H4 (cell line): ENCODE data around the gene SCLT1. TPM values are rescaled to one million over a fixed set of nuclear protein-coding genes. Genes with fewer than 3 reads are reported as not detected.

Source experiments
- DNase-seq: peaks from one replicate; pipeline ENCODE4 v3.0.0-alpha.2; 2015; ENCODE audit warnings: low spot score
- total RNA-seq: library from RNA; depleted of rRNA; stranded (reverse); fragments of >200 nt; shearing (Covaris generic); gene quantifications from 2 replicates; pipeline ENCODE4 v1.2.3, GENCODE V29; 2014

SCLT1 gene
- total RNA-seq, 1 experiment from 2014 or later: 20.8 TPM

DNA sequence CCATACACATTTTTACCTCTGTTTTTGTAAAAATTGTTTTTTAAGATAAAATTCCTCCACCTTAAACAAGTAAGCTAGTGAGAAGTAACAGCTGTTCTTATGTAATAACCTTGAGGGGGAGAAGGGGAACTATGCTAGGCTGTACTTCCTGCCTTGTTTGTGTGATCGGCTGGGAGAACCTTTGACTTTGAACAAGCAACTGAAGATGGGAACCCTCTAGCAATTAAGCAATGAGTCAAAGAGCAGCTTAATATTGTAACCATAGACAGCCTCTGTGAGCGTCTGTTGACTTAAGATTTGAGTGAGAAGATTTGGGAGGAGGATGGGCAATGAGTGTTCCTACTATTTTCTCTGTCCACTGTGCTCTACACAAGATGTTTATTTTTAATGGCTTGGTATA is 135.1 kb downstream of the SCLT1 start:
- no peak for DNase-seq

DNA sequence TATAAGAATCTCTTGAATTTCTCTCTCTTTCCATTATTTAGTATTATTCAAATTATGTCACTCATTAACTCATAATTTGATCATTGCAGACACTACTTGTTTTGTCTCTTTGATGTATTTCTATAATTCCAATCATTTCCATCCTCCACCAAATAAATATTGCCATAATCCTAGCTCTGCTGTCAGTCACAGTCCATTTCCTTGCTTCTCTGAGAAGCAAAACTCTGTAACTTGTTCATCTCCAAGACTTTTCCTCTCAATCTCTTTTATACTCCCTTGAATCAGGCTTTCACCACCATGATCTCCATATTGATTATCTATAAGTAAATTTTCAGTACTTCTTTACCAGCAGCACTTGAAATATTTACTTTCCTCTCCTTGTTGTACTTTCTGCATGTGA is 135.9 kb downstream of the SCLT1 start:
- DNase-seq: no peak

DNA sequence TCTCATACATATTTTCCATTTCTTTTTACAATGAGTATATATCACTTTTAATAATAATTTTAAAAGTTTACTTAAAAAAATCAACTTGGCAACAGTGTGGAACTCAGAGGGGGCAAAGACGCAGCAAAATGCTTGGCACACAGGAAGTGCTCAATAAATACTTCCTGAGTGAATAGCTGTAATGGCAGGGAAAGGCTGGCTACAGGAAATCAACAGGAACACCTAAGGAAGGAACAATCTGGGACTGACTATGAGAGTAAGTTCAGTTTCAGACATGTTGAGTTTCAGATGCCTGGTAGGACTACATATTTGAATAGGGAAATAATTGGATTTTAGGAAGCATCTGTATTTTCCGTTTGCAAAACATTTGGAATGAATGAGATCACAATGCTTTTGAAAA is 137.6 kb downstream of the SCLT1 start:
- DNase-seq: no peak

DNA sequence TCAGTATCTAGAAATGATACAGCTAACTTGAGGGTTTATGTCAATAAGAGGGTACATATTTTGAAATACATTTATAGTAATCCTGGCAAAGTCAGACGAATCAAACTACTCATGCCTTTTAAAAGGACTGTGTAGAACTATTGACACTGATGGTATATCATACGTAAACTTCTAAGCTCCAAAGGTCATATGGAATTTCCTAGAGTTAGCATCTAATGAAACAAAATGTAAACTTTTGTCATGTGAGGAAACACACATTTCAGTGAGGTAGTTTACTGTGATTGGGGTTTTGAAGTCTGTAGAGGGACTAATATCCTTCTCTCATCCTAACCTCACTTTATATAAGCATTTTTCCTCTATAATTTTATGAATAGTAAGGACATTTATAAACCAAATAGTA is 138.4 kb downstream of the SCLT1 start:
- DNase-seq: no peak

DNA sequence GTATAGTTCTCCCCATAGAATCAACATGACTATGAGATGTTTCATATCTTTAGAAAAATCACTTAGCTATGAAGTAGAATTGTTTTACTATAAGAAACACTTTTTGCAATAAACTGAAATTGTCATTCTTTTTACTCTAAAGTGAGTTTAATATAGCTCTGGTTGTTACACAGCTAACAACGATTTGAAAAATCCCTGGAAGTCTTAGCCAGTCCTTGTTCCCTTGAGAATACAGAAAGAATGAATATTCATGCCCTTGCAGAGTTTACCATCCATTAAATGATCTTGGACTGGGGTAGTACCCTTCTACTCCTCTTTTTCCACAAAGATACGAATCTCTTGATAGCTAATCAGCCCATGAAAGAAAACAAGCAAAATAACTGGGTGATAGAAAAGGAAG is 142.0 kb downstream of the SCLT1 start:
- DNase-seq: no peak

DNA sequence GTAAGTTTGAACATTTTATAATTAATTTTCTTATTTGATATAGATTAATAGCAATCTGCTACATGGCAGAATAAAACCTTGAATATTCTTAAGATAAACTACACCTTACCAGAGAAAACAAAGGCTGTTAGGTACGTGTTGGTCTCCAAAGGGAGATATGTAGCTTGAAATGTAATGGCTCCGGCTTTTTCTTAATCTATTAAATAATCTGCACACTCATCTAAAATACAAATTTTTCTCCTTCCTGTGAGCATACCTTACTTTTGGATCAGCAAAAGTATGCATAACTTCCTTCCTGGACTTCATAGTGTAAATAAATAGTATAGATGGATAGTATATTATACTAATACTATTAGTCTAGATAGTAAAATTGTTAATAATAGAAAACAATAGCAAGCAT is 142.5 kb downstream of the SCLT1 start:
- DNase-seq: no peak

DNA sequence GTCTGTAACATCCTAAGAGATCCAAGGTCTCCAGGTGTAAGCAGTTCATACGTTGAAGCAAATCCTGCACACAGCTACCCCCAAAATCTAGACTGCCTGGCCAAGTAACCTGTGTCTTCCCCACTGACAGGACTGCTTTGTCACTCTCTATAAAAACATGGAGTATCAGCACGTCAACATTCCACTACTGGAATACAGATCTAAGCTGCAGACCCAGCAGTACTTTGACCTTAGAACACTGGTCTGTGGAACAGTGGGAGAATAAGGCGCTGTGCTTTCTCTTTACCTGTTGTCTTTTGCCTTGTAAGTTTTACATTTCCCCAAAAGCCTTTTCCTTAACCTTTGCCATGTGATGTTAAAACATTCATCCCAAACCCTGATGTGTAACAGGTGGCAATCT is 146.4 kb downstream of the SCLT1 start:
- no peak for DNase-seq

DNA sequence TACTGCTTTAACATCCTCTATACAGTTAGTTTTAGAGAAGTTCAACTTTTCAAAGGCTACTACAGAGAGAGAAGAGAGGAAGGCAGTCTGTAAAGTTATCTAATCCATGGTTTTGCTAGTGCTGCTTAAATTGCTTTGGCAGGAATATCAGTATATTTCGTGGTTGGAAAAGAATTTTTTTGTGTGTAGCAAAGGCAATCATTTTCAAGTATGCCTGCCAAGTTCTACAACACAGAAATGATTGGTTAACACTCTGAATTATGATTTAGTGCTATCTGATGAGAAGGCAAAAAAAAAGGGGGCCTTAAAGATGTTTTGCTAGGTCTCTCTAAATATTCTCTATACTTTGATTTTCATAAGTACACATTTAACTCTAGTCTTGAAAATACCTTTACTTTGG is 150.7 kb downstream of the SCLT1 start:
- DNase-seq: no peak

DNA sequence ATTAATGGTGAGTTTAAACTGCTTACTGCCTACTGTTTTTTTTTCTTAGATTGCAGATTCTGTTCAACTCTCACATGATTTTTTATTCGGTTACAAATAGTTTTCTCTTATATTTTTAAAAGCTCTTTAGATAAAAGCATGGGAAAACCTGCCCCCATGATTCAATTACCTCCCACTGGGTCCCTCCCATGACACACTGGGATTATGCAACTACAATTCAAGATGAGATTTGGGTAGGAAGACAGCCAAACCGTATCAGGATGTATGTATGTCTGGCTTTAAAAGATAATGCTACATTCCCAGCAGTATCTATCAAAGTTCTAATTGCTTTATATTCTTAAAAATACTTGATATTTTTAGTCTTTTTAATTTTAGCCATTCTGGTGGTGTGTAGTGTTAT is 152.4 kb downstream of the SCLT1 start:
- no peak for DNase-seq

DNA sequence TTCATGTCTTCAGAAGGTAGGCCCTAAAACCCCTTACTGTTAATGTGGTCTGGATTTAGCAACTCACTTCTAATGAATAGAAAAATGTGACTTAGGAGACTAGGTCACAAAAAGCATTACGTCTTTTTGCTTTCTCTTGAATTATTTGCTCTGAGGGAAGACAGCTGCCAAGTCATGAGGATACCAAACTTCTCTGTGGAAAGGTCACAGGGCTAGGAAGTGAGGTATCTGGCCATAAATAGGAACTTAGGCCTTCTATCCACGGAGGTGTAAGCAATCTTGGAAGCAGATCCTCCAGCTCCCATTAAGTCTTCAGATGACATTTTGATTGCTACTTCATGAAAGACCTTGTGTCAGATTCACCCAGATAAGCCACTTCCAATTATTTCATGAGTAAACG is 163.3 kb downstream of the SCLT1 start:
- DNase-seq: no peak

DNA sequence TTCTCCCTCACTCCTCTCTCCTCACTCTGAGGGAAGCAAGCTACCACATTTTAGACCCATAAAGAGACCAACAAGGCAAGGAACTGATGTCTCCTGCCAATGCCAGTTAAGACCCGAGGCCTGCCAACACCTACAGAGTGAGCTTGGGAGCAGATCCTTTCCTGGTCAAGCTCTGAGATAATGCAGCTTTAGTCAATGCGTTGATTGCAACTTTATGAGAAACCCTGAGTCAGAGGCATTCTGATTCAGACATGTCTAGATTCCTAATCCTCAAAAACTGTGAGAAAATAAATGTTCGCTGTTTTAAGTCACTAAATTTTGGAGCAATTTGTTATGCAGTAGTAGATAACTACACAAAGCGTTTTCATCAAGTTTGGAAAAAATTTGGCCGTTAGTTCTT is 168.4 kb downstream of the SCLT1 start:
- no peak for DNase-seq

DNA sequence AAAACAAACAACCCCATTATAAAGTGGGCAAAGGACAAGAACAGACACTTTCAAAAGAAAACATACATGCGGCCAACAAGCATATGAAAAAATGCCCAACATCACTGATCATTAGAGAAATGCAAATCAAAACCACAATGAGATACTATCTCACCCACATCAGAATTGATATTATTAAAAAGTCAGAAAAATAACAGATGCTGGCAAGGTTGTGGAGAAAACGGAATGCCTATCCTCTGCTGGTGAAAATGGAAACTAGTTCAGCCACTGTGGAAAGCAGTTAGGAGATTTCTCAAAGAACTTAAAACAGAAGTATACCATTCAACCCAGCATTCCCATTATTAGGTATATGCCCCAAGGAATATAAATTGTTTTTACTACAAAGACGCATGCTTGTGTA is 171.4 kb downstream of the SCLT1 start:
- DNase-seq: no peak

DNA sequence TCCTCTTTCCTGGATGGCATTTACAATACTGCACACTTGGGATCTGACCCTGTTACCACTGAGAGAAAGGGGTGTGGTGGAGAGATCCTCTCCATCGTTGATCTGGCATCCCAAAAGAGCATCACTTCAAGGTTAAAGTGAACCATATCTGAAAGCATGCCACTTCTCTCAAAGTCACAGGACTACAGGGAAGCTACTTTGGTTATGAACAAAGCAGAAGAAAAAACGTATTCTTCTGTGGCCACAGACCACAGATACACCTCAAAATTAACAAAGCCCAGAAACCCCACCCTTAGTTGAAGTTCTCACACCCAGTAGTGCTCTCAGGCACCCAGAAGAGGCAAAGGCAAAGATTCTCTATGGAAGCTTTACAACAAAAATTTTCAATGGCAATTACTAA is 175.6 kb downstream of the SCLT1 start:
- no peak for DNase-seq

DNA sequence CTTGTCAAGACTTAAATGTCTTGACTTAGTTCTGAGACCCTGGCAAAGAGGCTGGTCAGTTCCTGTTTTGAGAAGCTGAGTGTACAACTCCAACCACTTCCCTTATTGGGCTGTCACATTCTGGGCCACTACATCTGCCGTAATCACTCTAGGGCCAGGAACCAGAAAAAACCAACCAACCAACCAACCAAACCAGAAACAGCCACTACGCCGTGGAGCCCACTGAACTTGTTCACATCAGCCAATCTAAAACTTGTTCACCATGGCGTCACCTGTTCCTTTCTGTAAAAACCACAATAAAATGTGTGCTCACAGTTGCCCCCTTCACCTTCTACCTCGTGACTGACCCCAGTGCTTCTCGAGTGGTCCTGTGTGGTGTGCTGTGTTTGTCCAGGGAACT is 176.5 kb downstream of the SCLT1 start:
- no peak for DNase-seq

DNA sequence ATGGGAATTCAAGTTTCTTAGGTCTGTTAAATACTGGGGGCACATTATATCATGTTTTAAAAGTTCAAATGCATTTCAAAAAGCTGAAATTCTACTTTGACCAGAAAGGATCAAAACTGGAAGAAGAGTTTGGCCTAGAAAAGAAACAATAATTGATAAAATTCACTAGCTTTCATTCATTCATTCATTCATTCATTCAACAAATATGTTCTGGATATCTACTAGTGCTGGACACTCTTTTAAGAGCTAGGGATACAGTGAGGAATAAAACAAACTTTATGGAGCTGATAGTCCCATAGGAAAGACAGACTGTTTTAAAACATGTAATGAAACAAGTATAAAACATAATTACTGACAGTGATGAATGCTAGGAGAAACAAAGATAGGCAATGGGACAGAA is 177.8 kb downstream of the SCLT1 start:
- DNase-seq: no peak

DNA sequence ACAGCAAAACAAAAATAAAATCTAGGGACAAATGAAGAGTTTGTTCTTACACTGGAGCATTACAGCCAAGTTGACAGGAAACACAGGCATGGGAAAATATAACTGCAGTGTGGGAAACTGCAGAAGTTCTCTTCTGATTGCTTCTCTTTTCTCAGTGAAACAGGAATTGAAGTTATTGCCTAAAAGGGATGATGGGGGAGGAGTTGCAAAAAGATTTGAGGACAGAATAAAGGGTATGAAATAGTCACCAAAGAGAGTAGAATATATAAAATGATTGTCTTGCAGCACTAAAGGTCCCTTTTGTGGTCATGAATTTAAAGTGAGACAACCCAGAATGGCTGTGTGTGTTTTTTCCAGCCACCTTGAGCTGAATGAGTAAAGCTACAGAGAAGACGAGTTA is 180.1 kb downstream of the SCLT1 start:
- no peak for DNase-seq

DNA sequence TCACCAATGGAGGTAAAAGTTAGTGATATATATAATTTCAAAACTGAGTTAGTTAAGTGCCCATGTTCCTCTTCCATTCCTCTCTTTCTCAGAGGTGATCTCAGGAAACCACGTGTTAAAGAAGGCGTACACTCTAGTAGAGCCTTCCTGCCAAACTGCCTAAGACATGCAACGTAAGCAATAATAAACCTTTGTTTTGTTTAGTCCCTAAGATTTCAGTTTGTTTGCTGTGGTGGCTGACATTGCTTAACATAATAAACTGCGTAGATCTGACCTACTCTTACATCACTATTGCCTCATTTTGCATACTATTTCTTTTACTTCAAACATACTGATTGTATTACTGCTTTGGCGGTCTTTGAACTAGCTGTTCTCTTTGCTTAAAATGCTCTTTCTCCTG is 184.6 kb downstream of the SCLT1 start:
- DNase-seq: peak; percentile 19

DNA sequence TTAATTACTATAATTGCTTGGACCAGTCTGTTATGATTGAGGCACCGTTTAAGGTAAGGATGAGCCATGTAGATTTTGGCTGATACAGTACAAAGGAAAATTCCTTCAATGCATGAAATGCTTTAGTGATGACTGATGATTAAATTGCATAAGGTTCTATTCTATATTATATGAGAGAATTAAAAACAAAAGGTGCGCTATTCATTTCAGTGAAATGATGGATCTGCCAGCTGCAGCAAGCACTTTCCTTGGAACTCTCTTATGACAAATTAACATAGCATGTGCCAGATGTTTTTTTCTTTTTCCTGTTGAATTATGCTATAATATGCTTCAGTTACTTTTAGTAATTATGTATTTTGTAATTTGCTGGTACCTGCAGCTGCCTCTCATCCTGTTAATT is 185.4 kb downstream of the SCLT1 start:
- no peak for DNase-seq

DNA sequence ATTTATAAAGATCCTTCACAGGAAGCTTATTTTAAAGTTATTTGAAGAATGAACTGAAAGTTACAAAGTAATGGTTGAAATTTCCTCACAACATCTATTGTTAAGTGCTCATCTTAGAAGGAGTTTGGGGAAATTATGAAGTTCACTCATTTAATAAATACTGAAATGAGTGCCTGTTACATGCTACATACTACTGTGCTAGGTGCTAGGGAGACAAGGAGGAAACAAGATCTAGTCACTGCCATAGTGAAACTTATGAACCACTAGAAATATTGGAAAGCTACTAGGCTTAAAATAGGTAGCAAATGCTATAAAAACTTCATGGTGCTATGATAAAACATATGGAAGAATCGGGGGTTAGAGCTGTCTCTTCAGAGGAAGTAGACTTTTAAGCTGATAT is 186.8 kb downstream of the SCLT1 start:
- DNase-seq: no peak

DNA sequence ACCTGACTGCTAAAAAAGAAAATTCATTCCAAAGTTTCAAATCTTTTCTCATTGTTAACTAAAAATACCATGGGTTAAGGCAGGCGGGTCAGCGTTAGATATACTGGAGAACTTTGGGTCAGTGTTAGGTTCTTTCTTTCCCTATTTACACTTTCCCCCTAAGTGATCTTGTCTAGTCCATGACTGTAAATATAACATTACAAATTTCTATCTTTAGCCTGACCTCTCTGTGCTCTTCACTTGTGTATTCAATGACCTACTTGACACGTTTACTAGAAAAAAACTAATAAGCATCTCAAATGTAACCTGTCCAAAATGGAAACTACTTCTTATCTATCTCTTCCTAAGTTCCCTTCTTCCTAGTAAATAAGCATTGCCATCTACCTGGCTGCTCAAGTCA is 188.5 kb downstream of the SCLT1 start:
- DNase-seq: no peak

DNA sequence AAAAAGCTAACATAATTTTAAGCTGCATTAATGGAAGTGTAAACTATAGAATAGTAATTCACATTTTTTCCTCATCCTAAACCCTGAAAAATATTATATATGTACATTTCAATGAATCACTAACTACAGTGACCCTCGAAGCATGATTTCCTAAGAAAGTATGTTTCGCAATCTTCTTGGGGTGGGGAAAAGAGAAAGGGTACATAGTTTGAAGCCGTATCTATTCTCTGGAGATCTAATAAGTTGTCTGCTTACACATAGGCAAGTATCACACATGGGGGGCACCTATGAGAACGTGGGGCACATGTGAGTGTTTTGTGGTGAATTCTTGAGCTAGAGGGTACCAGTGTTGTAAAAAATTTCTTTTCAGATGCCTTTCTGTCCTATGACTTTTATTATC is 212.7 kb downstream of the SCLT1 start:
- no peak for DNase-seq

DNA sequence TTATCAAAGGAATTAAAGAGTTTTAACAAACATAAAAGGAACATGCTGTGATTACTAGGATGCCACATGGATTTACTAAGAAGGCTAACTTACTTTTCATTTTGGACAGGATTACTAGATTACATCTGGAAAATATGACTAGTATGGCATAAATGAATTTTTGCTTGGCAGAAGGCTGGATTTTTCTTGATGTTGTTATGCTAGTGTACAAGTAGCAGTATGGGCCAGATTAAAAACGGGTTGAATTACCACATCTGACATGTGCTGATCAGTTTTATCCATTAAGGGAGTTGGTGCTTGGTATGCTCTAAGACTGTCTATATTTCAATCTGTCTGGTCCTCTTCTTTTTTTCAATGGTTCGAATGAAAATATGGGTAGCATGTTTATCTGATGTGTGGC is 213.4 kb downstream of the SCLT1 start:
- DNase-seq: no peak

DNA sequence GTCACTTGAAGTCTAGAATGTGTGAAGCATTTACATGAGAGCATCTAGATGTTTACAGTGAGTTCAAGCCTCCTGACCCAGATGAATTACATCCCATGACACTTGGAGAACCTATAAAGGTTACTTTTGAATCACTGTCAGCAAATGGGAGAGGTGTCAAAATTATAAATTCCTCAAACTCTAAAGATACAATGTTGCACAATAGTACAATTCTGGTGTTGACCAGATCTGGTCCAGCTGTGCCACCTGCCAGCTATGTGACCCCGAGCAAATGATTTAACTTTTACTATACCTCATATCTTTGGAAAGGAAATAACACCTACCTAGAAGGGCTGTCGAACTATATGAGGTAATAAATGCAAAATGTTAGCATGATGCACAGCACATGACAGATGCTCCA is 214.1 kb downstream of the SCLT1 start:
- DNase-seq: no peak

DNA sequence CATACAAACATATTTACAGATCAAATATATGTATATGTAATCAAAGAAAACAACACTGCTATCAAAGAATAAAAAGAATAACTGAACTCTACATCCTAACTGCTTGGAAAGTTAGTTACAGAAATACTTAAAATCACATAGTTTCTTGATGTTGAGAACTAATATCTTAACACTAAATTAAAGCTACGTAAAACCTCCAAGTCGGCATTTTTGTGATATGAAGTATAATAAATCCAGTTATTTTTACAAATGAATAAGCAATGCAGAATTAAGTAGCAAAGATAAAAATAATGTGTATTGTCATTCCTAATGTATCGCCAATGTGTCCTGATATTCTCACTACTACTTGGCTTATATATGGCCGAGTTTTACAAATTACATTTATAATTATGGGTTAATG is 215.4 kb downstream of the SCLT1 start:
- DNase-seq: no peak

DNA sequence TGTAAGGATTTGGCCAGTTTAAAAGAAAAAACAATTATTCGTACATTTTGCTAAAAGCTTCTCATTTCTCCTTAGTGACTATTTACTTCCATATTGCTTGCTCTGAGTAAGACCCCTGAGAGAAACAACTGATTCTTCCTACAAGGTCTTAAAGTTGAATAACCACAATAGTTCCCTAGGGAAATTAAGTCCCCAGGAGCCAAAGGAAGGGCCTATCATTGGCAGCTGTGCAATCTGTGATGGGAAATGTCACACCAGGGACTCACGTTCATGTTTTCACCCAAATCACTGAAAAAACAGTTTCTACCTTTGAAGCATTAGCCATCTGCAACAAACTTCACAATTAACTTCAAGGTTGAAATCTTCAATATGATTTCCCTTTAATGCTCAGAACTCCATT is 217.1 kb downstream of the SCLT1 start:
- DNase-seq: no peak
